ENCODE data around the gene SERPINE3.

Gene SERPINE3

GRCh38 chr13:51339354-51339753 lies at the start of gene SERPINE3:
Gene SERPINE3 (plus strand): TSS chr13:51339691. CDS start chr13:51341092, 1,401 bp downstream.
- DNase-seq (ENCODE audit: low read depth in 2 of 2): no peak

DNA sequence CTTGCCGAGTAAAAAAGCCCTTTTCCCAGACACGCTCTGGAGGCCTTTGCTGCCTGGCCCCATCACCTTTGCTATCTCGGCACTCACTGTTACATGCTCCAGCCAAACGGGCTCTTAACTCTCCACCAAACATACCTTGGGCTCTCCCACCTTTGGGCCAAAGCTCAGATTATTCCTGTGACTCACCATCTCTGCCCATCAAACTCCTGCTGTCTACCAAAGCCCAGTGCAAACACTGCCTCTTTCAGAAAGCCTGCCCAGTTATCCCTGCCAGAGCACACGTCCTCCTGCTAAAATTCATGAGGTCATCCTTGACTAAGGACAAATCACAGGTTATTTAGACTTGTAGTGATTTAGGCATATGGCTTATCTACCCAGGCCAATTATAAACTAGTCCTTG lies 48.1 kb upstream of the SERPINE3 start:
- DNase-seq (ENCODE audit: low read depth in 2 of 2): no peak

DNA sequence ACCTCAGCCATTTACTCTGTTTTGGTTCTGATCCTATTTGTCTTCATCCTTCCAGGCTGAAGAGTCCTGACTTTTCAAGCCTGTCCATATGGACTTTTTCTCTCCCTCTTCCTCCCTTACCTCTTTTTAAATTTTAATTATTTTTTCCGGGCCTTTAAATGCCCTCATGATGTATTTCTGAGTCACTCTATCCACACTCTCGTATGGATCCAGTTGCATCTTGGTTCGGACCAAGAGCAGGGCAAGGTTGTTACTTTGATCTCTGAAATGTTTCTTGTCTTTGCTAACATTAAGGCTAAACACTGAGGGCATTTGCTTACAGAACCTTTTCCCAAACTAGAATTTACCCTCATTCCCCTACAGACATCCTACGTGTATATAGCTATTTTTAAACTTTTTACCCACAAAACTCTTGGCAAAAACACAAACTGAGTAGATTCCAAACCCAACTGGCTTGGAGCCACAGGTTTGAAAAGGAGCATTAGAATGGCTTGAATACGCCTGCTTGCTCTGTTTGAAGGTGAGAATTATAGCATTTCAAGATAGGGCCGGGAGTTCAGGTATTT lies 47.4 kb upstream of the SERPINE3 start:
- DNase-seq (ENCODE audit: low read depth in 2 of 2): no peak

GRCh38 chr13:51297556-51297955 lies 41.9 kb upstream of the SERPINE3 start:
- DNase-seq (ENCODE audit: low read depth in 2 of 2): no peak

DNA sequence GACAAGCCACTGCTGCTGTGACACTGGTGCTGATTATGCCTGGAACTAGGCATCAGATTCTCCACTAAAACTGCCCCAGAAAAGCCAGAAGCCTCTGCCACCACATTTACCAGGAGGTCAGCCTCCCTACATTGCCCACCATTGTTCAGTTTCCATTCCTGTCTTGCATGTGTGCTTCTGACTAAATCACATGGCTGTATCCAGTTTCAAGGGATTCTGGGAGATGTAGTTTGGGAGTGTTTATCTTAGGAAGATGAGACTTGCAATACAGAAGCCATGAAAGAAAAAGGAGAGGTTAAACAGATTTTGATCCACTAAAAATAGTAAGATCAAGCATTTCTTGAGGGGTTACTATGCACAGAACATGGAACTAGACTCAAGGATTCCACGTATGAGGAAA lies 40.7 kb upstream of the SERPINE3 start:
- DNase-seq (ENCODE audit: low read depth in 2 of 2): no peak

DNA sequence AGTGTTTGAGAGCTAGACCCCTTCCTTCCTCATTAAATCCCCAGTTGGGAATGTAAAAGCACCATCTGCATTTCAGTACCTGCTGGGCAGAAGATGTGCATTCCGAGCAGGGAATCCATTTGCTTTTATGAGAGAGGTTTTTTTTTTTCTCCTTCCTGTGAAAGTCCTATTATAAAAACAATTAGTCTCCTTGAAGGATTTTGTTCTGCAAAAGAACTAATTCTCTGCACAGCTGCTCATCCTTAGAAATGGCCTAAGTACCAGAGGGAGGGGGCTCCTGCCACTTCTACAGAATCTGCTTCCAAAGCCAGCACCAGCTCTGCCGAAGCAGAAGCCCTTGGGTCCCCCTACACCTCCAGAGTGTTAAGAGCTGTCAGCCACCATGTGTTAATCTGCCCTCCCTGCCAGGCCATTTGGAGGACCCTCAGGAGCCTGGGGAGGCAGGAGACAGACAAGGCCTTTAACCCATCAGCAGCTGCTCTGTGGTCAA lies 36.4 kb upstream of the SERPINE3 start:
- no peak for DNase-seq (ENCODE audit: low read depth in 2 of 2)

- DNase-seq (ENCODE audit: low read depth in 2 of 2): no peak
Measured at GRCh38 chr13:51303882-51304281, 35.6 kb upstream of the SERPINE3 start.

DNA sequence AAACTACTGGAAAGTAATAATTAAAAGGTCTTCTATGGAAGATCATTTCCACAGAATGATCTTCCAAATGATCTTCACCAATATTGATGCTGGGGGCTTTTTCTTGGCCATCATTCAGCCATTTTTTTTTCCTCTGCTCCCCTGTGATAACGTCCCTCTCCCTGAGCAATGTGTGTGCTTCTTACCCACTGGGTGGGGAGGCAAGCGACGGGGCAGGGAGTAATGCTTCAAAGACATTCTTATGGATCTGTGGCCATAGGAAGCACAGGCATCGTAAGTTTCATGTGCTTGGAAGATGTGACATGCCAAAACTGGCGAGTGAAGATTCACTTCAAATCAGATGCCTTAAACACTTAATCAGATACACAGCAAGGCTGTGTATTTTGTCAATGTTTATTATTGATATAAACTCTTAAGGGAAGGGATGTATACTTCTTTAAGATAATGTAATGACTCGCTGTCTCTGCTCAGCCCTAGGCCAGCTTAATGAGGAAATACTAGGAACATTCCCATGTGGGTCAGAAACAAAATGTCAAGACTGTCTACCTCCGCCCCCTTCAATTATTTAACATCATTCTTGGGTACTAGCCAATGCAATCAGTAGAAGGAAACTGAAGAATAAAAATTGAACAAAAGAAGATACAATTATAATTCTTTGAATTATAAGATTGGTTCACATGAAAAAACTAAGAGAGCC lies 34.1 kb upstream of the SERPINE3 start:
- DNase-seq (ENCODE audit: low read depth in 2 of 2): no peak

DNA sequence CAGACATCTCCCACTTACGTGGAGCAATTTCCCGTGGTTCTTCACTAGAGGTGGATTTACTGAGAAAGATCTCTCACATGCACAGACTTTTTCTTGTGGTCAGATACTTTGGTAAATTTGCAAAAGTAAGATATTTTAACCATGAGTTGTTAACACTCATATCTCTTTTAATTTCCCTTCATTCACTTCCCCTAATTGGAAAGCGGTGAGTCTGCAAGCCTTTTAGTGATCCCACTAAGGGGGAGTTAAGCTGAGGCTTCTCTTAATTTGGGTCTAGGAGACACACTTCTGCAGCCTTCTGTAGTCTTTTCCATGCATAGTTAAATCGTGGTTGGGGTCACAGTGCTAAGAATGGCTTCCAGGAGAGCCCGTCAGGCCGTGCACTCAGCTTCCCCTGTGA lies 30.7 kb upstream of the SERPINE3 start:
- DNase-seq (ENCODE audit: low read depth in 2 of 2): no peak

DNA sequence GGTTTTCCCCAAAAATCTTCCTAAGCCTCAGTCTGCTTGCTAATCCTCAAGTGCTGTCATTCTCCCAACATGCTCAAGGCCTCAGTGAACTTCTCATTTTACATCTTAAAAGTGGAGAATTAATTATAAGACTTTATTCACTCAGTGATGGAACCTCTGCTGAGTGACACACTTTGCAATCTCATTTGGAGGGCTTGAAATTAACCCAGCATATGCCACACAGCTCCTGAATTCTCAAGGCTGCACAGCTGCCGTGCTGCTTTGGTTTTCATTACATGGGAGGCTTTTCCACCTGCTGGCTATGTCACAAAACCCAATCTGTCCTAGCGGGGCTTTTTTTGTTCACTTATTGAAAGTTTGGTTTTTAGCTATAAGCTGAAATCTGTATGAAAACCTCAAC lies 28.3 kb upstream of the SERPINE3 start:
- DNase-seq (ENCODE audit: low read depth in 2 of 2): no peak

GRCh38 chr13:51311957-51312520 lies 27.5 kb upstream of the SERPINE3 start:
- no peak for DNase-seq (ENCODE audit: low read depth in 2 of 2)

DNA sequence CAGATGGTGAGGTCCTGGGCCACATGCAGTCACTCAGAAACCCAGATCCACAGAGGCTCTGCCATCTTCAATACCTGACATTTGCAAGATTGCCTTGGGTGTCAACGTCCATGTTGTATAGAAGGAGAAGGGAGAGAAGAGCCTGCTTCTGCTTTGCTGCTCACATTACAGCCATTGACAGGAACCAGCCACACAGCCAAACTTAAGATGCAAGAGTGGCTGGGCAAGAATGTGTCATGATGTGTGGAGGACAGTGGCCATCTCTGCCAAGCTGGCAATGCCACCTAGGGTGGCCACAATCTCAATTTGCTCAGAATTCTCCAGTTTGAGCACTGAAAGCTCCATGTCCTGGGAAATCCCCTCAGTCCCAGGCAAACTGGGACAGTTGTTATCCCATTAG lies 25.9 kb upstream of the SERPINE3 start:
- DNase-seq (ENCODE audit: low read depth in 2 of 2): no peak

- DNase-seq (ENCODE audit: low read depth in 2 of 2): no peak
Measured at GRCh38 chr13:51317262-51317661, 22.2 kb upstream of the SERPINE3 start.

DNA sequence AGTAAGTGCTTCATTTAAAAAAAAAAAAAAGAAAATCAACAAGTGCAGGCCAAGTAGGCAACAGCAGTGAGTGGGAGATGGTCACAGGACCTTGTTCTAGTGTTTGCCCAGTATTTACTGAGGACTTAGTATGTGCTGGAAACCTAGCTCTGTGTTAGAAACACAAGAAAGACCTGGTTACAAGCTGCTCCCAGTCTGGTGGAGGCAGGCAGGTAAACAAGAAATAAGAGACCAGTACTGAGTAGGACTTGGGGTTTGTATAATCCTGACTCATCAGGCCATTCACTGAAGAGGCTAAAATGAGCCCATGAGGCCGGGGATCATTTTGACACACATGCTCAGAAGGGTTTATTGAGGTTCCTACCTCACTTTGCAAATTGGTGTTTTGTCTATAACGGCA lies 21.5 kb upstream of the SERPINE3 start:
- no peak for DNase-seq (ENCODE audit: low read depth in 2 of 2)

DNA sequence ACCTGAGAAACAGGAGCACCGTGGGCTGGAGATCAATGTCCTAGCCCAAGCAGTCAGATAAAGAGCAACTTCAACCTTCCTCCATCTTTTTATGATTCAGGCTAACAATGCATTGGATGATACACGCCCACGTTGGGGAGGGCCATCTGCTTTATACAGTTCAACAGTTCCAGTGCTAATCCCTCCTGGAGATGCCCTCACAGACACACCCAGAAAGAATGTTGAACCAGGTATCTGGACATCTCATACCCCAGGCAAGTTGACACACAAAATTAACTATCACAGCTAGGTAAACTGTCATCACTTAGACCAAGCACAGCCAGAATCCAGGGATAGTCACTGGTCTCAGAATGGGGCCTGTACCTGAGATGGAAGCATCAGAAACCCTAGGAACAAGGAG lies 20.6 kb upstream of the SERPINE3 start:
- no peak for DNase-seq (ENCODE audit: low read depth in 2 of 2)

- no peak for DNase-seq (ENCODE audit: low read depth in 2 of 2)
Measured at GRCh38 chr13:51321836-51322235, 17.7 kb upstream of the SERPINE3 start.

GRCh38 chr13:51322826-51323225 lies 16.7 kb upstream of the SERPINE3 start:
- DNase-seq (ENCODE audit: low read depth in 2 of 2): no peak

DNA sequence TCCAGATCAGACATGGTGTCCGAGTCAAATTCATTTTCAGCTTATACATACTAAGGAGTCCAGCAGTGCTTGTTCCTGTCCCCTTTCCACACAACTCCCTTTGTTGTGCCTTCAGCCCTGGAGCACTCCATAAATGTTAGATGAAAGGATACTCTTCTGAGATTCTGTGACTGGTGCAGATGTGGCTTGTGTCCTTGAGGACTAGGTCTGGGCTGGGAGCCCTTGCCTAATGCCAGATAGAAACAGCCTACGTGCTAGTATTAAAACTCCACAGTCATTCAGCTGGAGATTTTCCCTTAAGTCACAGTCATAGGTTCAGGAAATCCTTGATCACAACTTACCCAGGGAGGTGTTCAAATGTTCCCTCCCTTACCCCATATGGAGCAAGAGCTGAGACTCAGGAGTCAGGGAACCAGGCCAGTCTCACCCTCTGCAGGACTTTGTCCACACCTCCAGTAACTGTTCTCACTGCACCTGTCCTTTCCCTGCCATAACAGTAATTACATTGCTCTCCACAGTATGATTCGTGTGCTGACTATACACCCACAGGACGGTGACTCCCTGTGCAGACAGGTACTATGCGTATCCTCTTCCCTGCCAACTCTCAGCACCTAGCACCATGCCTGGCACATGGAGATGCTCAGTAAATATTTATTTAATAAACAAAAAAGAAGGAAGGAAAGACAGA lies 15.5 kb upstream of the SERPINE3 start:
- DNase-seq (ENCODE audit: low read depth in 2 of 2): no peak

- no peak for DNase-seq (ENCODE audit: low read depth in 2 of 2)
Measured at GRCh38 chr13:51324714-51325420, 14.6 kb upstream of the SERPINE3 start.

- no peak for DNase-seq (ENCODE audit: low read depth in 2 of 2)
Measured at GRCh38 chr13:51325837-51326236, 13.7 kb upstream of the SERPINE3 start.

GRCh38 chr13:51326777-51327176 lies 12.7 kb upstream of the SERPINE3 start:
- no peak for DNase-seq (ENCODE audit: low read depth in 2 of 2)

DNA sequence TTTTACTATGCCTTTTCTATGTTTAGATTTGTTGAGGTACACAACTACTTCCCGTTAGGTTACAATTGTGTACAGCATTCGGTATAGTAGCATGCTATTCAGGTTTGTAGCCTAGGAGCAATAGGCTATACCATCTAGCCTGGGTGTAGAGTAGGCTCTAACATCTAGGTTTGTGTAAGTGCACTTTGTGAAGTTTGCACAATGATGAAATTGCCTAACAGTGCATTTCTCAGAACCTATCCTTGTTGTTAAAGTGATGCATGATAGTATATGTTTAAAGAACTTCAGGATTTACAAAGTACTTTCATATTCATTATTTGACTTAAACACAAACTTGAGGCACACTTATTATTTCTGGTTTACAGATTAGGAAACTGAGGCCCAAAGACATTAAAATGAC lies 11.5 kb upstream of the SERPINE3 start:
- DNase-seq (ENCODE audit: low read depth in 2 of 2): no peak
